Astrocyte of the spinal cord (primary cell): Measurements from ENCODE around the gene PGAP6.
"Not testable (repeated sequence)": the region's sequence is repeated elsewhere in the genome, so short reads cannot be mapped to it uniquely, and the experiment has no call there.

Experiments
- DNase-seq: peaks from one replicate; pipeline ENCODE4 v3.0.0; 2011; ENCODE audit warnings: low read depth, low spot score
- H3K4me3 ChIP-seq: 2 replicates; pipeline ENCODE4 v1.5.1; 2011; ENCODE audit warnings: low read depth, mild to moderate bottlenecking, low read length, moderate library complexity
- in situ Hi-C: cut with HindIII; loops from 2 replicates; pipeline ENCODE4 v1.10.0; 2017; ENCODE audit warnings: low sequenced_read_pairs
- TF ChIP-seq, protein P1 (sequence below): IDR thresholded peaks from 2 replicates; pipeline ENCODE4 v1.5.1; 2012; ENCODE audit warnings: low read depth, mild to moderate bottlenecking, low read length, inconsistent platforms

Gene PGAP6

DNA sequence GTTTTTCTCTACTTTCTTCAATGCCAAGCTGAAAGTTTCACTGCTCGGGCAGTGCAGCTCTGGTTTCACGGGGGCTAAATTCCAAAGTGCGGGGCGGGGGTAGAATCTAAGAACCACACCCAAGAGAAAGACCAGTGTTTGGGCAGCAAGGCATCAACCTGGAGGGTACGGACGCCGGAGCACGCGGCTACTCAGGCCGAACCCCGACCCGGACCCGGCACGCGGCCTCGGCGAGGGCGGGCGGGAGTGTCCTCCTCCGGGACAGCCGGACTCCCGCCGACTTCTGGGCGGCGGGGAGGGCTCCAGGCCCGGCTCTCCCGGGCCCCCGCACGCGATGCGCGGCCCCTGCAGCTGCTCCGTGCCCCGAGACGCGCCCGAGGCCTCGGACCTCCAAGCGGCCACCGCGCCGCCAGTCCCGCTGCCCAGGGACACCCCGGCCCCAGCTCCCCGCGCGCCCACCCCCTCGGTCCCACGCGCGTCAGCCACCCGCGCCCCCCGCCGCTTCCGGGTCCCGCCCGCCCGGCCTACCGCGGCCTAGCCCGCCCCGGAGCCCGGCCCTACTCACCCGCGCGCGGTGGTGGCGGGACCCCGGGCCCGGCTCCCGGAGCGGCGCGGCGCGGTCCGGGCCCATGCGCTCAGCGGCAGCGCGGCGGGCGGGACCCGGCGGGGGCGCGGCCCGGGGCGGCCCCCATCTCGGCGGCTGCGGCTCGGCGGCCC is 29.8 kb downstream of the PGAP6 start:
- TF ChIP-seq, protein P1, sequence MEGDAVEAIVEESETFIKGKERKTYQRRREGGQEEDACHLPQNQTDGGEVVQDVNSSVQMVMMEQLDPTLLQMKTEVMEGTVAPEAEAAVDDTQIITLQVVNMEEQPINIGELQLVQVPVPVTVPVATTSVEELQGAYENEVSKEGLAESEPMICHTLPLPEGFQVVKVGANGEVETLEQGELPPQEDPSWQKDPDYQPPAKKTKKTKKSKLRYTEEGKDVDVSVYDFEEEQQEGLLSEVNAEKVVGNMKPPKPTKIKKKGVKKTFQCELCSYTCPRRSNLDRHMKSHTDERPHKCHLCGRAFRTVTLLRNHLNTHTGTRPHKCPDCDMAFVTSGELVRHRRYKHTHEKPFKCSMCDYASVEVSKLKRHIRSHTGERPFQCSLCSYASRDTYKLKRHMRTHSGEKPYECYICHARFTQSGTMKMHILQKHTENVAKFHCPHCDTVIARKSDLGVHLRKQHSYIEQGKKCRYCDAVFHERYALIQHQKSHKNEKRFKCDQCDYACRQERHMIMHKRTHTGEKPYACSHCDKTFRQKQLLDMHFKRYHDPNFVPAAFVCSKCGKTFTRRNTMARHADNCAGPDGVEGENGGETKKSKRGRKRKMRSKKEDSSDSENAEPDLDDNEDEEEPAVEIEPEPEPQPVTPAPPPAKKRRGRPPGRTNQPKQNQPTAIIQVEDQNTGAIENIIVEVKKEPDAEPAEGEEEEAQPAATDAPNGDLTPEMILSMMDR, result no peak
- H3K4me3 ChIP-seq, result peak overlapping the region; percentile 54
- DNase-seq, result no peak
- in situ Hi-C loops, result no loop called here

DNA sequence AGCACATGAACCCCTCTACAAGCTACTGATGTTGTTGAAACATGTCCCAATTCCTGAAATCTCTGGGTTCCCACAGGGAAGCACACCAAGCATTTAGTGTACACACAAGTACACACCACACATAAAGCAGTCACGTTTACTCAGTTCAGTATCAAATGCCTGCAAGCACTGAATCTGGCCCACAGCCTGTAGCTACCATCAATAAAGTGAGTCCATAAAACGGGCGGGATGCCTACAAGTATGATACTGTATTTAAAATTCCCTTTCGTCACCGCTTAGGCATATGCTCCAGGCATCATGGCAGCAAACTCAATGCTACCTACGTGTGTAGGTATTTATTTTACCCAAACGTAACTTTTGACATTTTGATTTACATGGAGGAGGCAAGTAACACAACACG is 31.6 kb downstream of the PGAP6 start:
- no peak for DNase-seq
- TF ChIP-seq, protein P1, result no peak
- in situ Hi-C loops, result no loop called here
- H3K4me3 ChIP-seq, result no peak overlapping the region

DNA sequence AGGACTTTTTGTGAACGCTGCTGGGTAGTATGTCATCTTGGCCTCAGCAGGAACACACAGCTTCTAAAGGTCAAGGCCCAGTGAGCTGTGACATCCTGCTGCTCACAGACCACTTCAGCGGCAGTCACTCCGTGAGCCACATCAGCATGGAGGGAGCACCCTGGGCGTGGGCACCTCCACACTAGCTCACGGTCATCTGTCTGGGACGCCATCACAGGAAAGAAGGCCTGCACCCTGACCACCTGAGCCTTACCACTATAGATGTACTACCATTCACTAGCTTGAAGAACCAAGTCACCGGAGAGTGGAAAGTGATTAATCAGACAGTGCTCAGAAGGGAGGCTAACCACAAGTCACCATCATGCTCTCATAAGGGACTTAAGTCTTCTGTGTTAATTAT is 32.6 kb downstream of the PGAP6 start:
- TF ChIP-seq, protein P1, result no peak
- no peak overlapping the region for H3K4me3 ChIP-seq
- no peak for DNase-seq
- in situ Hi-C loops, result no loop called here

DNA sequence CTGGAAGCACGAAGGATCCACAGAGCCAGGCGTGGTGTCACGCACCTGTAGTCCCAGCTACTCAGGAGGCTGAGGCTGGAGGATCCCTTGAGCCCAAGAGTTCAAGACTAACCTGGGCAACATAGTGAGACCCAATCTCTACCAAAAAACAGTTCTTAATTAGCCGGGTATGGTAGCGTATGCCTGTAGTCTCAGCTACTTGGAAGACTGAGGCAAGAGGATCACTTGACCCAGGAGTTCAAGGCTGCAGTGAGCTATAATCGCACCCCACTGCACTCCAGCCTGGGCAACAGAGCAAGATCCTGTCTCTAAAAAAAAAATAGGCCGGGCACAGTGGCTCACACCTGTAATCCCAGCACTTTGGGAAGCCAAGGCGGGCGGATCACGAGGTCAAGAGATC is 33.3 kb downstream of the PGAP6 start:
- in situ Hi-C loops, H3K4me3 ChIP-seq, DNase-seq: not testable (repeated sequence)

DNA sequence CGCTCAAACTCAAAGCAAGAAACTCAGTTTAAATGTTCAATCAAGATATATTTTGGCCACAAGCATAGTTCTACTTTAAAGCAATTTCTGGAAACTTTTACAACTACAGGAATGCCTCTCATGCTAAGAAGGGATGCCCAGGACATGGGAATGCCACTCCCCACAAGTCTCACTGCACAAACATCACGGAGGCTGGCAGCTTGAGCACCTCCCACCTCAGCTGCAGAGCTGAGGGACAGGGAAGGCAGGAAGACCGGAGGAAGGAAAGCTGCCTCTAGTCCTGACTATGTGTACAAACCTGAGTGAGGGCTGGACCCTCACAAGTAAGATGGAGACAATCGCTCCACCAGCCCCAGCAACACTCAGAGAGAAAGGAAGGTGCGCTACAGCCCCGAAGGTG is 34.6 kb downstream of the PGAP6 start:
- DNase-seq, result no peak
- in situ Hi-C loops, result no loop called here
- H3K4me3 ChIP-seq, result no peak overlapping the region
- TF ChIP-seq, protein P1, result no peak

DNA sequence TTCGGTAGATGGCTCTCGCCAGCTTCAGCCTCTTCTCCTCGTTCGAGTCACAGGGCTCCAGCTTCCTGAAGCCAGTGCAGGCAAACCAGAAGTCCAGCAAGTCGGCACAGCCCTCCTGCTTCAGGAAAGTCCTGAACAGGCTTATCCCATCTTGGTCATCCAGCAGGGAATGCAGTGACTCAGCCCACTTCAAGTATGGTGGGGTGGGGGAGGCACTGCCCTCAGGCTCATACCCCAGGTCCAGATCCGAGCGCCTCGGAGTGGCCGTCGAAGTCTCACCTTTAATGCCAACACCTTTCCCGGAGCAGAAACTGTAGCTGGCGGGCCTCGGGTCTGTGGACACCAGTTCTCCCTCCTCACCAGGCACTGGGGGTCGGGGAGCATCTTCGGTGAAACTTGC is 35.2 kb downstream of the PGAP6 start:
- peak; percentile 15 for DNase-seq
- in situ Hi-C loops, result no loop called here
- TF ChIP-seq, protein P1, result no peak
- no peak overlapping the region for H3K4me3 ChIP-seq

DNA sequence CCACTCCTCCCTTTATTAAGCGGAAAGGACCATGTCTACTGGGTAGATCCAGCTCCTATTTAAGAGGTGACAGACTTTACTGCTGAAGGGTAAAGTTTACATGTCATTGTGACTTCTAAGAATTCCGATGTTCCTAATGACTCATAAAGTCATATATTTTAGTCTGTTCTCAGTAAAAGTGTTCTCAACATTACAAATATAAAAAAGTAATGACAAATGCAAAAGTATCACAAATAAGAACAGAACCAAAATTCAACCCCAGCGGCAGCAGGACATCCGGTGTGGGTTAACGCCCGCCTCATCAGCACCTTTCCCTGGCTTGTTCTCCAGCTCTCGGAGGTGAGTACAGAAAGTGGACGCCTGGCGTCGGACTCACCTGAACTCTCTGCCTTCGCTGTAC is 36.0 kb downstream of the PGAP6 start:
- in situ Hi-C loops, result no loop called here
- no peak overlapping the region for H3K4me3 ChIP-seq
- TF ChIP-seq, protein P1, result no peak
- DNase-seq, result no peak
